GM12891 (cell line): ENCODE measurements around the gene STRADA.

Experiments used
- PAX5 ChIP-seq: IDR thresholded peaks from 2 replicates; pipeline ENCODE4 v1.6.1; 2011; ENCODE audit warnings: low read length, moderate library complexity, mild to moderate bottlenecking; ENCODE audit not compliant: insufficient read depth, severe bottlenecking
- POLR2A ChIP-seq: IDR thresholded peaks from 2 replicates; pipeline ENCODE4 v1.6.1; 2011; ENCODE audit warnings: low read depth, low read length, control low read depth
- POLR2AphosphoS5 ChIP-seq: IDR thresholded peaks from 2 replicates; pipeline ENCODE4 v1.6.1; 2011; ENCODE audit warnings: low read depth, low read length, control low read depth
- POU2F2 ChIP-seq: IDR thresholded peaks from 2 replicates; pipeline ENCODE4 v1.6.1; 2011; ENCODE audit warnings: low read depth, mild to moderate bottlenecking, control low read depth, low read length, moderate library complexity
- TAF1 ChIP-seq: IDR thresholded peaks from 2 replicates; pipeline ENCODE4 v1.6.1; 2011; ENCODE audit warnings: low read depth, low read length, control low read depth

DNA sequence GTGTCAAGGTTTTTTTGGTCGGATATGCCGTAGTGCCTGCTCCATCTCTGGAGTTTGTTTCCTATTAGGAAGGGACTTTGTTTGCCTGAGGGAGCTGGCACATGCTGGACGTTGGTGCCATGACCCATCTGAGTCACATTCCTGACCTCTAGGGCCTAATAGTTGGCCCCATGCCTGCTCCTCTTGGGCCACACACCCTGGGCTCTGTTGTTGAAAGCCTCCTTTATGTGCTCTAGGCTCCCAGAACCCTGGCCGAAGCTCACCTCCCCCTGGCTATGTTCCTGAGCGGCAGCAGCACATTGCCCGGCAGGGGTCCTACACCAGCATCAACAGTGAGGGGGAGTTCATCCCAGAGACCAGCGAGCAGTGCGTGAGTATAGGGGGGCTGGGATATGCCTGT, 60.1 kb downstream of the STRADA start:
- no peak for TF ChIP-seq POLR2AphosphoS5
- TF ChIP-seq TAF1, result no peak
- TF ChIP-seq POLR2A, result no peak
- TF ChIP-seq POU2F2, result no peak
- no peak for TF ChIP-seq PAX5
